AG10803 (cell line): ENCODE results near the gene ABCF2.

Experiments used
- DNase-seq: peaks from one replicate; pipeline ENCODE4 v3.0.0; 2010; ENCODE audit warnings: low read depth
- H3K4me3 ChIP-seq: 2 replicates; pipeline ENCODE4 v1.5.1; 2011; ENCODE audit warnings: mild to moderate bottlenecking, low read length, control low read depth
- TF ChIP-seq, protein P1 (sequence below): conservative IDR thresholded peaks from 2 replicates; pipeline ENCODE4 v1.5.1; 2011; ENCODE audit warnings: mild to moderate bottlenecking, low read length, control low read depth, inconsistent platforms

ABCF2 gene

DNA sequence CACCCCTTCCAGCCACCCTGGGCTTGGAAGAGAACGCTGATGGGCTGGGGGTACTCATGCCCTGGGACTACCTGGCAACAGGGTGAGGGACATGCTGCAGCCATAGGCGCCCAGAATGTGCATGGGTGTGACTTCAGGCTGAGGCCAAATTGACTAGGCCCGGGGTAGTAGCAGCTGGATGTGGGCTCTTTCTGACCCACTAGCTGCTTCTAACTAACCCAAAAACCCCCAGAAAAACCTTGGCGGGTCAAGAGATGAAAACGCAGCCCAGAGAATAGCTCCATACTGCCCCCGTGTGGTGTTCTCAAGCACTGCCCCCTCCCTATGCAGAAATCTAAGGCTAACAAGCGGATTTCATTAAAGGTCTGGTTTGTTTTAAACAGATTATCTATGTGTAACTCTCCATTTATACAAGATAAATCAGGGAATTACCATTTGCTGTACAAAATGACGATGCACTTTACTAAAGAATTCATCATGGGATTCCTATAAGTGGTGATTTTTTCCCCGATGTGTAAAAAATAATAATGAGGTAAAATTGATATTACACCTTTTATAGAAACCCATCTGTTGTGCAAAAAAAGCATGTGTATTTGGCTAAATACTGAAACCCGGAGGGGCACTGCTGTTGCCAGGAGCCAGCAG lies 17.3 kb upstream of the ABCF2 start:
- no peak overlapping the region for H3K4me3 ChIP-seq
- DNase-seq, result peak; percentile 41
- TF ChIP-seq, protein P1, sequence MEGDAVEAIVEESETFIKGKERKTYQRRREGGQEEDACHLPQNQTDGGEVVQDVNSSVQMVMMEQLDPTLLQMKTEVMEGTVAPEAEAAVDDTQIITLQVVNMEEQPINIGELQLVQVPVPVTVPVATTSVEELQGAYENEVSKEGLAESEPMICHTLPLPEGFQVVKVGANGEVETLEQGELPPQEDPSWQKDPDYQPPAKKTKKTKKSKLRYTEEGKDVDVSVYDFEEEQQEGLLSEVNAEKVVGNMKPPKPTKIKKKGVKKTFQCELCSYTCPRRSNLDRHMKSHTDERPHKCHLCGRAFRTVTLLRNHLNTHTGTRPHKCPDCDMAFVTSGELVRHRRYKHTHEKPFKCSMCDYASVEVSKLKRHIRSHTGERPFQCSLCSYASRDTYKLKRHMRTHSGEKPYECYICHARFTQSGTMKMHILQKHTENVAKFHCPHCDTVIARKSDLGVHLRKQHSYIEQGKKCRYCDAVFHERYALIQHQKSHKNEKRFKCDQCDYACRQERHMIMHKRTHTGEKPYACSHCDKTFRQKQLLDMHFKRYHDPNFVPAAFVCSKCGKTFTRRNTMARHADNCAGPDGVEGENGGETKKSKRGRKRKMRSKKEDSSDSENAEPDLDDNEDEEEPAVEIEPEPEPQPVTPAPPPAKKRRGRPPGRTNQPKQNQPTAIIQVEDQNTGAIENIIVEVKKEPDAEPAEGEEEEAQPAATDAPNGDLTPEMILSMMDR, result peak; percentile 98

DNA sequence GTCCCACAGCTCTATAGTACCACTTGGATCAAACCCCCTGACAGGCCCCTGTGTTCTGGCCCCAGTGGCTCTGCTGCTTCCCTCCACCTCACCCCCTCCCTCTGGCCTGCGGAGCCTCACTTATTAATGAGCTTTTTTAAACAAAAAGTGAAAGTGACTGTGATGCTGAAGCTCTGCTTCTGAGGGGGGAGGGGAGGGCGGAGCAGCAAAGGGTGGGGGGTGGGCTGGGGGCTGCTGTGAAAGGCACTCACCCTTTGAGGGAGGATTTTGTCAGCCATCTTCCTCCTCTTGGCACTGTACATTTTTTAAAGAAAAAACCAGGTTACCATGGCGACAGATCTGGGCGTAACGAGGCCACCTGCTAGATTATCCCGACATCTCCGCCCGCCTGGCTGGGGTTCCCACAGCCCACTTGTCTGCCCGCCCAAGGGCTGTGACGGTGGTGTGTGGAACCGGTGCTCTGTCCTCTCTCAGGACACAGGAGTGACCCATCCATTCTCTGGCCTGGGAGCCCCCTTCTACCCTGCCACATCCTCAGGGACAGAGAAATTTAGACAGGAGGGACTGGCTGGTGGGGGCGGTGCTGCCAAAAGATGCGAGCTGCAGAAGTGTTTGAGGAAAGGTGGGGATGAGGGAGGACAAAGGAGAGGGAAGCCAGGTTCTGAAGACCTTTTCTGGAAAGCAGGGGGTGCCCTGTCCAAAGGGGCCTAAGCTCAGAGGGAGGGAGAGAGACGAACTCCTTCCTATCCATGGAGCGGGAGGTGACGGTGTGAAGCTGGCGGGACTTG lies 16.6 kb upstream of the ABCF2 start:
- no peak for DNase-seq
- H3K4me3 ChIP-seq, result no peak overlapping the region
- TF ChIP-seq, protein P1, result no peak

DNA sequence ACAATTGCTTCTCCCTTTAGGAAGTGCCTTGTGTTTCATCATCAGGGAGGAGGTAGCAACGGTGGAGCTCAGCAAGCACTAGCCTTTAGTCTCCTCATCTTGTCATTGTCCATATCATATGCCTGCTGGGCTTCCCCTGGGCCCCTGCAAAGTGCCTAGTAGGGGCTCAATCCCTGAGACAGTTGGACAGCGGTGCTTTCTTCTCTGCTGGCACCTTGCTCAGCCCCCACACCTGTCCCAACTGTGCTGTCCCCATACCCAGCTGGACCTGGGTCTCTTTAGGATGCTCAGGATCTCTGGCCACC lies 16.0 kb upstream of the ABCF2 start:
- H3K4me3 ChIP-seq, result no peak overlapping the region
- DNase-seq, result no peak
- TF ChIP-seq, protein P1, result no peak

DNA sequence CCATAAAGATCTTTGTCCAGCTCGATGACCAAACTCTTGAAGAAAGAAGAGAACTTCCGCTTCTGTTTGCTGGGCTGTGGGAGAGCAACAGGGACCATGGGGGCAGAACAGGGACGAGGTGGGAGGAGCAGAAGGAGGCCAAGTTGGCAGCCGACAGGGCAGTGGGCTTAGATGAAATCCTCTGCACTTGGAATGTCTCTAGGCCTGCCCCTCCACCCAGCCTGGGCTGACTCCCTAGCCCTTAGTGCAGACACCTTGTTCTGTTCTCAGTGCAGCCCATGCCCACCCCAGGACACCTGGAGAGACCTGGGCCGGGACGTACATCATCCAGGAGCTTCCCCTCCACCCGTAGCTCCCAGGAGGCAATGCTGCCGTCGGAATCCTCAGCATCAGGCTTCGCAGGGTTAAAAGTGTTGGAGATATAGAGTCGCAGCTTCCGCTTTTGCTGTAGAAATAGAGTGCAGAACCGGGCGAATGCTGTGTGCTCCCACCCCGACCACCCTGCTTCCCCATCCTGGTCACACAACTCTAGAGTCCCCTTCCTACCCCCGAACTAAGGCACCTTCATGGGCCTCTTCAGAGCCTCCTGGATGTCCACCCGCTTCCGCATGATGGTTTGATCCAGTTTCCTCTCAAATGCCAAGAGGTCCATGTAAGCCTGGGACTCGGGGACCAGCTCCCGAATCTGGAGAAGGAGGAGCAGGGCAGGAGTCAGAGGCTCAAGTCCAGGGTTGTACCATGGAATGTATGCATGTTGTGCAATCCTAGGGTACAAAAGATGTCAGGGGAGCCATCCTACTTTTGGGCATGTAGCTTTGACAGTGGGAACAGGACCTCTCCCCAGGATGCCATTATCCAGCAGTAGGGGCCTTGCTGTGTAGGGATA lies 15.4 kb upstream of the ABCF2 start:
- TF ChIP-seq, protein P1, result no peak
- no peak overlapping the region for H3K4me3 ChIP-seq
- DNase-seq, result no peak

DNA sequence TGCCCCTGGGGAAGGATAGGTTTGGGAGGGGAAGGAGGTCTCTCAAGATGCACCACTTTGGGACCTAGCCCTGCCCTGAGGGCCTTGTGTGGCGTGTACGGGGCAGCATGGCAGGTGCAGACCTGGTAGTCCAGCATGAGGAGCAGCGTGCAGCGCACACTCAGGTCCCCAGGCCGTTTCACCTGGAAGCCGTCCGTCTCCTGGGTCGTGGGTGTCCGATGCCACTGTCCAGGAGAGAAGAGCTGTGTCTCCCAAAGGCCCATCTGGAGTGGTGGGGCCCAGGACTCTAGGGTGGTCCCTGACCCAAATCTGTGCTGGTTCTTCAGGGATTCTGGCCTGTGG lies 14.7 kb upstream of the ABCF2 start:
- H3K4me3 ChIP-seq, result no peak overlapping the region
- TF ChIP-seq, protein P1, result no peak
- no peak for DNase-seq

DNA sequence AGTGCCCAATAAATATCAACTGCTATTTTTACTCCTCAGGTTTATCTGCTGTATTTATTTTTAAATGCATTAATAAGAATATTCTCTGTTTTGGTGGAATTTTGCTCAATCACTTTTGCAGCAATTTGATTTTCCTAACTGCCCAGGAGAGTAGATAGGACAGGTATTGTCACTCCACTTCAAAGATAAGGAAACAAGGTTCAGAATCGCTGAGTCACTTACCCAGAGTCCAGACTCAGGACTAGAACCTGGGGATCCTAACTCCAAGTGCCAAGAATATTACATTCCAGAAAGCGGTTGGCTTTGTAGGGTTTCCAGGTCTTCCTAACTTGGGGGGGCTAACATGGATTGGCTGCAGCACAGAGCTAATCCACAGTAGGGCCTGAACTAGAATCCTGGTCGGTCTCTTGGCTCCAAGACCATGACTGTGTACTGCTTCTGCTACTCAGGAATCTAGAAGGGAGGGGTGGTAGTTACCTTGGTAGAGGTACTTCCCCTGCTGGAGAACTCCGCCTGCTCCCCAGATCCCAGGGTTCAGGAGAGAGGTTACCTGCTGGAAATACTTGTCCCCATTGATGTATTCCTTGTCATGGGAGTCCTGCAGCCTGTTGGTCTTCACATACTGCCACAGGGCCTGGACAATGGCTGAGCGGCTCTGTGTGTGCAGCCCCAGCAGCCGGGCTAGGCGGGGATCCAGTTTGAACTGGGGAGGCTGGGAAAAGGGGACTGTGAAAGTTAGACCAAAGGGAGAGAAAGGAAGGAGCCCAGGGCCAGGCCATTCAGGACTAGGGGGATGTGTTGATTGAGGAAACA lies 14.1 kb upstream of the ABCF2 start:
- TF ChIP-seq, protein P1, result no peak
- no peak overlapping the region for H3K4me3 ChIP-seq
- DNase-seq, result no peak
